Muscle layer of colon (tissue), 2 donors: ENCODE results near the gene ACSM4.
"Not testable (repeated sequence)": the region's sequence is repeated elsewhere in the genome, so short reads cannot be mapped to it uniquely, and the experiment has no call there.

ENCODE experiments used
- H3K27ac ChIP-seq: one replicate; pipeline ENCODE4 v1.7.0; 2013; ENCODE audit warnings: low read depth, mild to moderate bottlenecking, low read length, moderate library complexity
- H3K27me3 ChIP-seq, 2 donors: one replicate each; pipeline ENCODE4 v1.7.0; 2013; ENCODE audit warnings: low read length in 2 of 2, mild to moderate bottlenecking in 2 of 2; ENCODE audit not compliant: insufficient read depth in 2 of 2, control insufficient read depth in 1 of 2
- H3K36me3 ChIP-seq: one replicate; pipeline ENCODE4 v1.7.0; 2013; ENCODE audit warnings: mild to moderate bottlenecking, low read length; ENCODE audit not compliant: insufficient read depth
- H3K4me1 ChIP-seq: one replicate; pipeline ENCODE4 v1.7.0; 2013; ENCODE audit warnings: mild to moderate bottlenecking, low read length; ENCODE audit not compliant: insufficient read depth
- H3K4me3 ChIP-seq, 2 donors: one replicate each; pipeline ENCODE4 v1.7.0; 2013; ENCODE audit warnings: low read length in 2 of 2, low read depth in 1 of 2, mild to moderate bottlenecking in 1 of 2, moderate library complexity in 1 of 2
- H3K9ac ChIP-seq: one replicate; pipeline ENCODE4 v1.7.0; 2013; ENCODE audit warnings: low read length
- H3K9me3 ChIP-seq: one replicate; pipeline ENCODE4 v1.7.0; 2013; ENCODE audit warnings: mild to moderate bottlenecking, low read length
- donor health status: abdominal sarcoma.
- donor health status: Adenocarcinoma of cecum.

Gene ACSM4

DNA sequence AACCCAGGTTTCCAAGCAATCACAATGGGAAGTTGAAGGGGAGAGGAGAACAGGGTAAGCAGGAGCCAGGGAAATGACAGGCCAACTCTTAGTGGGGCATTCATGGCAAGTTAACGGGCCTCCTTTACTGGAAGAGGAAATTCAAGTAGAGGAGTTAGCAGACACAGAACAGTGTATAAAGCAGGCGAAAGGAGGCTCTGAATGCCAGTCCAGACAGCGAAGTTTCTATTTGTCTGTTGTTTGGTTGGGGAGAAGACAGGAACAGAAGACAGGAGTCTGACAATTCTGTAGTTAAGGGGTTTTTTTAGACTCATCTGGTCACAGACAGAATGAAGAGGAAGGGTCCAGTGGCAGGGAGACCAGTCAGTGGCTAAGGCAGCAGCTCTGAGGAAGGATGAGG lies at the start of gene ACSM4:
TSS of gene ACSM4 (plus strand) at position 301 of the 400 bp plus-strand sequence. CDS start 260 bp downstream, outside the sequence.
- H3K9ac ChIP-seq: no peak within 1 kb of the TSS
- H3K4me3 ChIP-seq: no peak within 1 kb of the TSS
- H3K9me3 ChIP-seq: no peaks in the 10 kb centered on the region
- H3K27me3 ChIP-seq: no peaks in the 10 kb centered on the region
- no peak within 1 kb of the TSS for H3K27ac ChIP-seq
- H3K4me1 ChIP-seq: no peaks in the 10 kb centered on the region
- no peaks in the 10 kb centered on the region for H3K36me3 ChIP-seq

GRCh38 chr12:7259060-7259459 lies 44.8 kb upstream of the ACSM4 start:
- Histone ChIP-seq H3K36me3 (no peaks in the 10 kb centered on the region), H3K9me3 (no peaks in the 10 kb centered on the region), H3K9ac (no peak overlapping the region), H3K4me3 (no peak overlapping the region), H3K4me1 (no peaks in the 10 kb centered on the region), H3K27me3 (no peaks in the 10 kb centered on the region), H3K27ac (no peak overlapping the region)

- no peaks in the 10 kb centered on the region for H3K4me1 ChIP-seq
- H3K36me3 ChIP-seq: no peaks in the 10 kb centered on the region
- no peaks in the 10 kb centered on the region for H3K9me3 ChIP-seq
- H3K27me3 ChIP-seq: no peaks in the 10 kb centered on the region
- H3K27ac ChIP-seq: no peak overlapping the region
- no peak overlapping the region for H3K4me3 ChIP-seq
- no peak overlapping the region for H3K9ac ChIP-seq
Observed at GRCh38 chr12:7264538-7264937, 39.3 kb upstream of the ACSM4 start.

- H3K9ac ChIP-seq: no peak overlapping the region
- H3K4me1 ChIP-seq: no peaks in the 10 kb centered on the region
- H3K27me3 ChIP-seq: no peaks in the 10 kb centered on the region
- H3K36me3 ChIP-seq: no peaks in the 10 kb centered on the region
- no peak overlapping the region for H3K4me3 ChIP-seq
- no peak overlapping the region for H3K27ac ChIP-seq
- H3K9me3 ChIP-seq: no peaks in the 10 kb centered on the region
Observed at GRCh38 chr12:7265251-7265650, 38.6 kb upstream of the ACSM4 start.

GRCh38 chr12:7269273-7269672 lies 34.6 kb upstream of the ACSM4 start:
- no peaks in the 10 kb centered on the region for H3K9me3 ChIP-seq
- no peaks in the 10 kb centered on the region for H3K36me3 ChIP-seq
- no peak overlapping the region for H3K9ac ChIP-seq
- H3K27me3 ChIP-seq: no peaks in the 10 kb centered on the region
- H3K4me3 ChIP-seq: no peak overlapping the region
- H3K4me1 ChIP-seq: no peaks in the 10 kb centered on the region
- no peak overlapping the region for H3K27ac ChIP-seq

DNA sequence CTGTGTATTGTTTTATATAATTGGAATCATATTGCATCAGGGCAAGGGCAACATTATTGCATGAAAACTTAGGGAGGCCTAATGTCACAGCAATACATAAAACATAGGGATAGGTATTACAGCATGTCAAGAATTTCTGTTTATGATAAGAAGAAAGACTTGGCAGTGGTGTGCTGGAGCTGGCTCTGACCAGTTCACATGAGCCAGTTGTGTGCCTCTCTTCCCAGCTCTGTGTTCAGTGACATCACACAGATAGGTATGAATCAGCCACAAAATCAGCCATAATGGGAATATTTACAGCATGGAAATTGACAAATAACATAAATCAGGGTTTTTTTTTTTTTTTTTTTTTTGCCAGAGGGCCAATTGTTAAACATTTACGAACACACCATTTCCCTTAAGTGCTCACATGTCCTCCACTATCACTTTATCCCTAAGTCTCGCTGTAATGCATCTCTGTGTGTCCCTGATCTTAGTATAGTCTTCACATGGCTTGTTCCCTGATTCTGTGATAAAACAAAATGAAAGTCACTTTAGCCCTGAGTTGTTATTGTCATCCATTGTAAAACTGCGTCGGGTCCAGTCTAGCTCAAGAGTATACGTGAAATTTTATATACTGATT lies 31.9 kb upstream of the ACSM4 start:
- Histone ChIP-seq H3K9ac (no peak overlapping the region), H3K4me1 (no peaks in the 10 kb centered on the region), H3K27me3 (no peaks in the 10 kb centered on the region), H3K27ac (no peak overlapping the region), H3K36me3 (no peaks in the 10 kb centered on the region), H3K9me3 (no peaks in the 10 kb centered on the region), H3K4me3 (no peak overlapping the region)

DNA sequence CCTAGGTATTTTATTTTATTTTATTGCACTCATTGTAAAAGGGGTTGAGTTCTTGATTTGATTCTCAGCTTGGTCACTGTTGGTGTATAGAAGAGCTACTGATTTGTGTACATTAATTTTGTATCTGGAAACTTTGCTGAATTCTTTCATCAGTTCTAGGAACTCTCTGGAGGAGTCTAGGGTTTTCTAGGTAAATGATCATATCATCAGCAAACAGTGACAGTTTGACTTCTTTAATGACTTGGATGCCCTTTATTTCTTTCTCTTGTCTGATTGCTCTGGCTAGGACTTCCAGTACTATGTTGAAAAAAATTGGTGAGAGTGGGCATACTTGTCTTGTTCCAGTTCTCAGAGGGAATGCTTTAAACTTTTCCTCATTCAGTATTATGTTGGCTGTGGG lies 28.4 kb upstream of the ACSM4 start:
- H3K27ac ChIP-seq, H3K4me3 ChIP-seq, H3K9ac ChIP-seq, H3K9me3 ChIP-seq, H3K4me1 ChIP-seq, H3K36me3 ChIP-seq, H3K27me3 ChIP-seq: not testable (repeated sequence)

- Histone ChIP-seq H3K4me3 (no peak overlapping the region), H3K9me3 (no peaks in the 10 kb centered on the region), H3K4me1 (no peaks in the 10 kb centered on the region), H3K27ac (no peak overlapping the region), H3K27me3 (no peaks in the 10 kb centered on the region), H3K9ac (no peak overlapping the region), H3K36me3 (no peaks in the 10 kb centered on the region)
Observed at GRCh38 chr12:7282844-7283243, 21.0 kb upstream of the ACSM4 start.

DNA sequence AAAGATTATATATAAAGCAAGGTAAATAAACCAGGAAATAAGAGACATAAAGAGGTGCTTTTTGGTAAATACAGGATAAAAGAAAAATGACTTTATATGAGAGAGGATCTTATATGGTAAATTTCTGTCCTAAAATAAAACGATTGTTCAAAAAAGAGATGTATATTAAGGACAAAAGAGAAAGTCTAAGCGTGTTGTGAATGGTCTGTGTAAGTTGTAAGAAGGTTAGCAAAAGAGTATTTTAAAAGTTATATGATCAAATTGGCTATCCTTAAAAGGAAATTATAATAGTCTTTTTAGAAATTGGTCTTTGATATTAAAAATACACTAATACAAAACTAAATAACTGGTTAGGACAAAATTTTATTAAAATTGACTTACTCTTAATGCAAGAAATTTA lies 14.1 kb upstream of the ACSM4 start:
- H3K4me1 ChIP-seq: no peaks in the 10 kb centered on the region
- no peaks in the 10 kb centered on the region for H3K36me3 ChIP-seq
- no peaks in the 10 kb centered on the region for H3K27me3 ChIP-seq
- H3K27ac ChIP-seq: no peak overlapping the region
- H3K9ac ChIP-seq: no peak overlapping the region
- no peak overlapping the region for H3K4me3 ChIP-seq
- no peaks in the 10 kb centered on the region for H3K9me3 ChIP-seq

- H3K36me3 ChIP-seq, H3K27ac ChIP-seq, H3K4me3 ChIP-seq, H3K27me3 ChIP-seq, H3K9ac ChIP-seq, H3K9me3 ChIP-seq, H3K4me1 ChIP-seq: not testable (repeated sequence)
Observed at GRCh38 chr12:7290588-7290987, 13.3 kb upstream of the ACSM4 start.

DNA sequence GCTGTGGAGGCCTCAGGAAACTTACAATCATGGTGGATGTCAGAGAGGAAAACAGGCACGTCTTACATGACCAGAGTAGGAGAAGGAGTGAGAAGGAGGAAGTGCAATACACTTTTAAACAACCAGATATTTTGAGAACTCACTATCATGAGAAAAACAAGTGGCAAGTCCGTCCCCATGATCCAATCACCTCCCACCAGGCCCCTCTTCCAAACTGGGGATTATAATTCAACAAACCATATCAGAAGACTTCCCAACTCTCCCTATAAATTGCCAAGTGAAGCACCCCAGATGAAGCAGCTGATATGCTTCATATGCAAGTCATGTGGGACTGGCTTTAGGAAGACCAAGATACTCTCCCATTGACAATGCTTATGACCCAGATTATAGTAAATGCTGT lies 11.6 kb upstream of the ACSM4 start:
- no peak overlapping the region for H3K4me3 ChIP-seq
- H3K27me3 ChIP-seq: no peaks in the 10 kb centered on the region
- no peaks in the 10 kb centered on the region for H3K9me3 ChIP-seq
- no peaks in the 10 kb centered on the region for H3K4me1 ChIP-seq
- H3K9ac ChIP-seq: no peak overlapping the region
- no peak overlapping the region for H3K27ac ChIP-seq
- H3K36me3 ChIP-seq: no peaks in the 10 kb centered on the region

- H3K27ac ChIP-seq: no peak overlapping the region
- H3K9ac ChIP-seq: no peak overlapping the region
Observed at GRCh38 chr12:7293670-7294069, 10.2 kb upstream of the ACSM4 start.

More at GRCh38 chr12:7293670-7294069, 10.2 kb upstream of the ACSM4 start:
- Histone ChIP-seq H3K4me1 (no peaks in the 10 kb centered on the region), H3K9me3 (no peaks in the 10 kb centered on the region), H3K27me3 (no peaks in the 10 kb centered on the region), H3K4me3 (no peak overlapping the region), H3K36me3 (no peaks in the 10 kb centered on the region)
